HG03354 (cell line): ENCODE data around the gene FARS2.
A peak's percentile ranks its signal among the peaks of the same experiment; 100 is the strongest.
"Not testable (repeated sequence)": the region's sequence is repeated elsewhere in the genome, so short reads cannot be mapped to it uniquely, and the experiment has no call there.

ENCODE experiments used
- ATAC-seq: cut with Tn5 transposase; IDR thresholded peaks from one replicate; pipeline ENCODE4 v1.9.1; 2021; ENCODE audit warnings: mild to moderate bottlenecking; ENCODE audit not compliant: unreplicated experiment, poor library complexity, severe bottlenecking

Gene FARS2

DNA sequence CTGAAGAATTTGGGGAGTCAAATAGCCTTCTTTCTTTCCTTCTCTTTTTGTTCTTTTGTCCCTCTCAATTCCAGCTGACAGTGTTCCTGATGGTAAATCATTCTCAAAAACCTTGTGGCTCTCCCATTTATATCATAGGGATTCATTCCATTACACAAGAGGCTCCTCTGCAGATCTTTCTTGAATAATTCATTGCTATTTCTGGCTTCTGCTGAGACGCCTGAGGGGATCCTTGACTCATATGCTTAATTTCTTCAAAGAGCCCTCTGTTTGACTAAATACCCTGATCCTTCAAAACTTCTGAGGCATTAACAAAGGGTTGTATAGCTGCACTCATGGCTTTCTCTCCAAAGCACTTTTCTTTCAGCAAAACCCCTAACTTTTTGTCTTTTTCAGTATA lies 289.3 kb downstream of the FARS2 start:
- ATAC-seq = no peak

DNA sequence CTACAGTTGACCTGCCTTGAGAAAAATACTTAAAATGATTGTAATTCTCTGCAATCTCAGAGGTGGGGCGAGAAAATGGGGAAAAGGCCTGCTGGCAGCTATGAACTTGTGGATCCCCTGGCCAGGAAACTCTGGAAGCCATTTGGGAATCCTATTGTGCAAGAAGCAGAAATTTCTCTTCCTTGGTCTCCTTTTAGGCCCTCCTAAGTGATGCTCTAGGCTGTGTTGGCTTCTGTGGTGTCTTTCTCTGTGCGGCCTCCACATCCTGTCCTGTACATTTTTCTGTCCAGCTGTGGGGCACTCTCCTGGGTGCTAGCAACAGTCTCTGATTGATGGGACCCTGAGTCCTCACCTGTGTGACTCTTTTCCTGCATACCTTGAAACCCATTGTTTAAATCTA lies 290.9 kb downstream of the FARS2 start:
- ATAC-seq = no peak

DNA sequence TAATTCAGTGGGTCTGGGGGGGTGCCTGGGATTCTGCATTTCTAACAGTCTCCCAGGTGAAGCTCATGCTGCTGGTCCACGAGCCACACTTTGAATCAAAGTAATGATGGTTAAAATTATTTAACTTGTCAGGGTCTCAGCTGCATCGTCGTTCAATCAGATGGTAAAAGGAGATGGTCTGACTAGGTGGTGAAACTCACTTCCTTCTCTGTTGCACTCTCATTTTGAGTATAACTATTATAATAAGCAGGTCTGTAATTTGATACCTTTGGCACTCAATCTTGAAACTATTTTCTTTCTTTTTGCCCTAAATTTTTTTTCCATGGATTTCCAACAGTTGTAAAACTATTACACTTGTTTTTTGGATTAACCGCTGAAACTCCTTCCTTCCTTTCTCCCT lies 292.5 kb downstream of the FARS2 start:
- ATAC-seq = no peak

DNA sequence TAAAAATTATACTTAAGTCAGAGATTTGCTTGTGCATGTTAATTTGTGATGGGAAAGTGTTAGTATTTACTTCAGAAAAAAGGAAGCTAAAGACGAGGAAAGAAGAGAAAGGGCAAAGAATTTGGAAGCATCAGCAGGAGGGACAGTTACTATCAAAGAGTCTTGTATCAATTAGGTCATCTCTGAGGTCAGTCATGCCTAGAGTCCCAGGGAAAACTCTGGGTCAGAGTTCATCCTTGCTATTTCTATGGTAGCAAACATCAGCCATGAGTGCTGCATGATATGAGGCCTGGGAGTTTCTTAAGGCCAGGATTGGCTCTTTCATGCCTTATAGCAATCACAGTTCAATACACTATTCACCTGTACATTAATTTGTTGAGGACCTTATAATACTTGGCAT lies 292.9 kb downstream of the FARS2 start:
- ATAC-seq = no peak

DNA sequence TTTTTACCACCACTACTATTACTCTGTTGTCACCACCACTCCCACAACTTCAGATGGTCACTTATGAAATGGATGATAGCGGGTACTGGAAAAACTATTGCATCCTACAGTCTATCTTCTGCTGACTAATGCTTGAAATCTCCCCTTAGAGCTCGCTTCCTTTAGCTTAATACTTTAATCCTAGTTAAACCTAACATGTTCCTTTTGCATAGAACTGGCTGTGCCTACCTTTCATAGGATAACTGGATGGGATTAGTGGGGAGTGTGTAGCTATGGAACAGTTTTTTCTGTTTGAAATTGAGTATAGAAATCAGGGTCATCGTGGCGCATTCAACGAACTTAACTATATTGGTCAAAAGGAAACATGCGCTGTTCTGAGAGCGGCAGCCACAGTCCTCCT lies 294.7 kb downstream of the FARS2 start:
- ATAC-seq = no peak

GRCh38 chr6:5557506-5557905 lies 296.2 kb downstream of the FARS2 start:
- no peak for ATAC-seq

- ATAC-seq = no peak
These were observed 298.3 kb downstream of the FARS2 start for GRCh38 chr6:5559651-5560050.

GRCh38 chr6:5562277-5562676 lies 301.0 kb downstream of the FARS2 start:
- no peak for ATAC-seq

GRCh38 chr6:5563086-5563485 lies 301.8 kb downstream of the FARS2 start:
- no peak for ATAC-seq

GRCh38 chr6:5564746-5565145 lies 303.4 kb downstream of the FARS2 start:
- not testable (repeated sequence) for ATAC-seq

GRCh38 chr6:5565971-5566370 lies 304.7 kb downstream of the FARS2 start:
- ATAC-seq = no peak

- peak; percentile 66 for ATAC-seq
These were observed 305.4 kb downstream of the FARS2 start for GRCh38 chr6:5566718-5567117.

- no peak for ATAC-seq
These were observed 306.0 kb downstream of the FARS2 start for GRCh38 chr6:5567352-5567751.

- no peak for ATAC-seq
These were observed 306.6 kb downstream of the FARS2 start for GRCh38 chr6:5567890-5568289.

DNA sequence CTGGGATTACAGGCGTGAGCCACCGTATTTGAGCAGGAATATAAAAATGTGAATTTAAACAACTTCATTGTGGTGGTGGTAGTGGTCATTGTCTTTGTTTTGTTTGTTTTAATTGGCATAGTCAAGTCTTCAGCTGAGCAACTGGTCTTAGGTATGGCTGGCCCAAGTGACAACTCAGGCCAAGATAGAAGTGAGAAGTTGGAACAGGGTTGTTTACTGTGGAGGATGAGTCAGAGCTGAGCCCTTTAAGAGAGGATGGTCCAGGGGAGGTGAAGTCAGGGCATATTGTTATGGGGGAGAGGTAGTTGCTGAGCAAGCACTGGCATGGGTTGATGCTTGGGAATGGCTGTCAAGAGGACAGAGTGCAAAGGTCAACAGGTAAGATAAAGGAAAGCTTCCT lies 308.2 kb downstream of the FARS2 start:
- ATAC-seq = no peak

- ATAC-seq = no peak
These were observed 309.3 kb downstream of the FARS2 start for GRCh38 chr6:5570641-5571040.

- ATAC-seq = no peak
These were observed 319.6 kb downstream of the FARS2 start for GRCh38 chr6:5580736-5581581.

DNA sequence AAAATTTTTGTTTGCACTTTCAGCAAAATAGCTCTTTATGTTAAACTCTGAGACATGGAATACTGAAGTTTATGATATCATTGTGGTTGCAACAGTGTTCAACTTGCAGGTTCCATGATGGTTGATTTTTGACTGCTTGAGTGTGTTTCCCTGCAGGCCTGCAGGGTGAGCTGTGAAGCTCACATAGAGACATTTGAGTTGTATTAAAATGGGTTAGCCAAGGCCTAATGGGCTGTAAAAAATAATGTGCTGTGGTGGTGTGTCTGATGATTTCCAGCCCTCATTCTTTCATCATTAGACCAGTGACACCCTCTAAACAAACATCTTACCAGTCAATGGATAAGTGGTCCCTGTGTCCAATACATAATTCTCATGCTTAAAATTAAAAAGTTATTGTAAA lies 321.4 kb downstream of the FARS2 start:
- ATAC-seq = no peak

DNA sequence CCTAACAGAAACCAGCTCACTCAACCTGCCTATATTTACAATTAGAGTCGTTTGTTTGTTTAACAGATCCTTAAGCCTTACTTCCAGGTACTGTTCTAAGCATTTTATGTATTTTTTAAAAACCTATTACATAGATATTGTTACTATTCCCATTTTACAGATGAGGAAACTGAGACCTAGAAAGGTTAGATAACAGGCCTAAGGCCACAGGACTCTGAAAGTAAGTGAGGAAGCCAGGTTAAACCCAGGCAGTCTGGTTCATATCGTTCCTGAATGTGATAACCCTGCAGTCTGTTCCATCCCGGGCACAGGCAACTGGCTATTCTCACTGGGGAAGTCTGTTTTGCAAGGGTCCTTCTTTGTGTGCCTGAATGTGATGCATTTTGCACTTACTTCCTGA lies 322.2 kb downstream of the FARS2 start:
- ATAC-seq = no peak

DNA sequence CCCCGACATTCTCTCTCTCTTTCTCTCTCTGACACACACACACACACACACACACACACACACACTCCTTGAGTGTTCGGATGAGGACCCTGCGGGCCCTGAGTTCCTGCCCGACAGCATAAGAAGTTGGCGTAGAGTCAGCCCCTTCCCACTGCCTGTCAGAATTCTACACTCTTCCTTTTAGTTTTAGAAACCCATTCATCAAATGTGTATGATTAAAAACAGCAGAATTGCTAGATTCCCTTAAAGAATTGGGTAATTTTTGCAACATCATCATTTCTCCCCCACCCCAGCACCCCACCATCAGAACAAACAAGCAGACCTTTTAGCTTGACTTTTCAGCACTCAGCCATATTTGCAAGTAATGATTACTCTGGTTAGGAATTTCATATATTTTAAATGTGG lies 322.8 kb downstream of the FARS2 start:
- ATAC-seq = no peak

DNA sequence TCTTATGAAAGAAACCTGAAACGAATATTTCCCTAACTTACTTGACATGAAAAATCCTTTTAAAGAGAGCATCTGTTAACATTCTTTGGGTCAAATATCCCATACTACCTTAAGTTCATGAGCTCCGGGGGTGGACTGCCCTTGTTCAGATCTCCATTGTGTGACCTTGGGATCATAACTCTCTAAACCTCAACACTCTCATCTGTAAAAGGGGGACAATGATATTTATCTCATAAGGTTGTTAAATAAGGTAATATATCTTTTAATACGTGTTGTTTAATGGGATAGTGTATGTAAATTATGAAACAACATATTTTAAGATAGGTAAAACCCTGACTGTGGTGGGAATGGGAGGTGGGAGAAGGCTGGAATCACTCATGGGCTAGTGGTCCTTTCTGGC lies 326.3 kb downstream of the FARS2 start:
- ATAC-seq = no peak
